ENCODE measurements around the gene RPTOR.

RPTOR gene

GRCh38 chr17:80981062-80981902, 436.6 kb downstream of the RPTOR start:
- Histone ChIP-seq H2AFZ (ENCODE audit: low read depth, low read length) (0 out of 2 replicates have a peak overlapping the region, but pooled peaks have one; percentile 20), H3K9me3 (ENCODE audit: insufficient read depth, low read length) (no peaks in the 10 kb centered on the region), H3K36me3 (replicated peaks; ENCODE audit: low read depth, low read length) (no peaks in the 10 kb centered on the region), H3K79me2 (ENCODE audit: low read length) (no peaks in the 10 kb centered on the region), H3K4me3 (ENCODE audit: low read length) (peak overlapping the region; percentile 72), H3K27ac (ENCODE audit: low read length) (no peak overlapping the region), H3K9ac (ENCODE audit: low read length) (peak overlapping the region; percentile 11; the same call in 1 of the 2 replicates), H3K27me3 (ENCODE audit: low read depth, low read length) (peaks cover 4% of the 10 kb centered on the region; the same call in 1 of the 2 replicates), H4K20me1 (ENCODE audit: insufficient read depth, low read length) (no peaks in the 10 kb centered on the region), H3K4me2 (ENCODE audit: low read length) (peak overlapping the region; percentile 77), H3K4me1 (ENCODE audit: low read length) (no peaks in the 10 kb centered on the region)
- TF ChIP-seq CTCF (IDR thresholded peaks at IDR 0.05; ENCODE audit: low read depth, low read length) (peak; percentile 78), EZH2phosphoT487 (IDR thresholded peaks at IDR 0.05; ENCODE audit: low read depth) (no peak)

- no peak overlapping the region for H2AFZ ChIP-seq (ENCODE audit: low read depth, low read length)
- H3K27me3 ChIP-seq (ENCODE audit: low read depth, low read length), result peaks cover 6% of the 10 kb centered on the region; the same call in 1 of the 2 replicates
- TF ChIP-seq EZH2phosphoT487 (IDR thresholded peaks at IDR 0.05; ENCODE audit: low read depth) (no peak), CTCF (IDR thresholded peaks at IDR 0.05; ENCODE audit: low read depth, low read length) (no peak)
- no peaks in the 10 kb centered on the region for H3K79me2 ChIP-seq (ENCODE audit: low read length)
- no peak overlapping the region for H3K4me2 ChIP-seq (ENCODE audit: low read length)
- no peaks in the 10 kb centered on the region for H4K20me1 ChIP-seq (ENCODE audit: insufficient read depth, low read length)
- H3K9me3 ChIP-seq (ENCODE audit: insufficient read depth, low read length), result no peaks in the 10 kb centered on the region
- H3K4me3 ChIP-seq (ENCODE audit: low read length), result no peak overlapping the region
- H3K36me3 ChIP-seq (replicated peaks; ENCODE audit: low read depth, low read length), result no peaks in the 10 kb centered on the region
- no peak overlapping the region for H3K9ac ChIP-seq (ENCODE audit: low read length)
- H3K27ac ChIP-seq (ENCODE audit: low read length), result no peak overlapping the region
- H3K4me1 ChIP-seq (ENCODE audit: low read length), result no peaks in the 10 kb centered on the region
Measured at GRCh38 chr17:80981929-80982425, 437.3 kb downstream of the RPTOR start.

- Histone ChIP-seq H3K27ac (ENCODE audit: low read length) (no peak overlapping the region), H4K20me1 (ENCODE audit: insufficient read depth, low read length) (no peaks in the 10 kb centered on the region), H3K79me2 (ENCODE audit: low read length) (no peaks in the 10 kb centered on the region), H3K9me3 (ENCODE audit: insufficient read depth, low read length) (no peaks in the 10 kb centered on the region), H3K36me3 (replicated peaks; ENCODE audit: low read depth, low read length) (no peaks in the 10 kb centered on the region), H3K4me2 (ENCODE audit: low read length) (no peak overlapping the region), H3K4me3 (ENCODE audit: low read length) (no peak overlapping the region), H3K9ac (ENCODE audit: low read length) (no peak overlapping the region), H3K4me1 (ENCODE audit: low read length) (peaks cover 2% of the 10 kb centered on the region; the same call in 1 of the 2 replicates), H3K27me3 (ENCODE audit: low read depth, low read length) (peaks cover 11% of the 10 kb centered on the region), H2AFZ (ENCODE audit: low read depth, low read length) (no peak overlapping the region)
- TF ChIP-seq EZH2phosphoT487 (IDR thresholded peaks at IDR 0.05; ENCODE audit: low read depth) (no peak), CTCF (IDR thresholded peaks at IDR 0.05; ENCODE audit: low read depth, low read length) (no peak)
Measured at GRCh38 chr17:80982426-80982974, 437.9 kb downstream of the RPTOR start.

- Histone ChIP-seq H3K79me2 (ENCODE audit: low read length) (no peaks in the 10 kb centered on the region), H2AFZ (ENCODE audit: low read depth, low read length) (no peak overlapping the region), H3K27ac (ENCODE audit: low read length) (no peak overlapping the region), H3K36me3 (replicated peaks; ENCODE audit: low read depth, low read length) (no peaks in the 10 kb centered on the region), H3K4me3 (ENCODE audit: low read length) (no peak overlapping the region), H3K9me3 (ENCODE audit: insufficient read depth, low read length) (no peaks in the 10 kb centered on the region), H3K27me3 (ENCODE audit: low read depth, low read length) (peaks cover 20% of the 10 kb centered on the region), H4K20me1 (ENCODE audit: insufficient read depth, low read length) (no peaks in the 10 kb centered on the region), H3K9ac (ENCODE audit: low read length) (no peak overlapping the region), H3K4me1 (ENCODE audit: low read length) (peaks cover 7% of the 10 kb centered on the region; the same call in 1 of the 2 replicates), H3K4me2 (ENCODE audit: low read length) (no peak overlapping the region)
- TF ChIP-seq CTCF (IDR thresholded peaks at IDR 0.05; ENCODE audit: low read depth, low read length) (no peak), EZH2phosphoT487 (IDR thresholded peaks at IDR 0.05; ENCODE audit: low read depth) (no peak)
Measured at GRCh38 chr17:80983545-80983944, 438.9 kb downstream of the RPTOR start.
